Spleen (tissue), 3 donors: ENCODE data around the gene WWTR1.

ENCODE experiments used
- POLR2A ChIP-seq, 3 donors: fragments of 450-650 bp; IDR thresholded peaks; one replicate each; pipeline ENCODE4 v1.5.1; 2017; ENCODE audit warnings: antibody characterized with exemption in 3 of 3, mild to moderate bottlenecking in 1 of 3
- POLR2AphosphoS5 ChIP-seq, 3 donors: sonication (generic); formaldehyde crosslinking; IDR thresholded peaks; one replicate each; pipeline ENCODE4 v1.5.1; 2017; ENCODE audit warnings: antibody characterized with exemption in 3 of 3

DNA sequence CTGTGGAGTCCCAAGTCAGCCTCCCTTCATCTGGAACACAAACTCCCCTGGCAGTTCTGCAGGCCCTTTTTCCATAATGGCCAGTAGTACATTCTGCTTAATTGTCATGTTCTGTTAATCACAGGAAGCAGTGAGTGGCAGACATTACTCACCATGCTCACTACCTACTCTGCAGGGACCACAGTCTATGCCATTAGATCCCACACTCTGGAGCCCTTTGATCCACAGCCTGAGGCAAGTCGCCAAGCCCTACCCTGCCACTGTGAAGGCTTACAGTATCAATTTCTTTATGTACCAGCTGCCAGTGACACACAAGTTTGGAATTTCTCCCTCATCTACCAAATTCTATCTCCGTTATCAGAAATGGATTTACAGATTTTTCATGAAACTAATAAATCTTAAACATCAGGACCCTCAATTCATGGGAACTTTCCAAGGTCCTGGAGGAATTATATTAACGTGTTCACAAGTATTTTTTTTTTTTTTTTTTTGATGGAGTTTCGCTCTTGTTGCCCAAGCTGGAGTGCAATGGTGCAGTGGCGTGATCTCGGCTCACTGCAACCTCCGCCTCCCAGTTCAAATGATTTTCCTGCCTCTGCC, 20.6 kb upstream of the WWTR1 start:
- TF ChIP-seq POLR2A (IDR thresholded peaks at IDR 0.05) (no peak), POLR2AphosphoS5 (IDR thresholded peaks at IDR 0.05) (no peak)
